Measurements from ENCODE around the gene BPTF.

Gene BPTF

GRCh38 chr17:67982686-67983382 lies 157.5 kb downstream of the BPTF start:
- DNase-seq (no peak), ATAC-seq (ENCODE audit: insufficient read depth, low read depth) (no peak)
- no peak overlapping the region for H3K9ac ChIP-seq (ENCODE audit: low read depth, low read length)
- no peak overlapping the region for H2AFZ ChIP-seq (ENCODE audit: low read depth, low read length)
- no peaks in the 10 kb centered on the region for H3K4me1 ChIP-seq (ENCODE audit: insufficient read depth, low read length)
- H4K20me1 ChIP-seq (ENCODE audit: insufficient read depth, low read length), result no peaks in the 10 kb centered on the region
- no peak overlapping the region for H3K4me3 ChIP-seq (ENCODE audit: low read depth in 1 of 2, low read length in 2 of 2)
- H3K79me2 ChIP-seq (ENCODE audit: insufficient read depth, low read length), result no peaks in the 10 kb centered on the region
- no peak overlapping the region for H3K4me2 ChIP-seq (ENCODE audit: insufficient read depth, low read length)
- TF ChIP-seq EZH2 (IDR thresholded peaks at IDR 0.05; ENCODE audit: borderline replicate concordance, low read depth, low read length, severe bottlenecking) (no peak), CTCF (IDR thresholded peaks at IDR 0.05; ENCODE audit: borderline replicate concordance, extremely low read depth, low read length, poor library complexity, severe bottlenecking) (no peak)
- H3K27me3 ChIP-seq (ENCODE audit: insufficient read depth, low read length, poor library complexity), result no peaks in the 10 kb centered on the region
- H3K36me3 ChIP-seq (ENCODE audit: insufficient read depth, low read length), result peaks cover 18% of the 10 kb centered on the region
- H3K9me3 ChIP-seq (ENCODE audit: insufficient read depth, low read length, severe bottlenecking), result no peaks in the 10 kb centered on the region
- no peak overlapping the region for H3K27ac ChIP-seq (ENCODE audit: low read length)

- H3K36me3 ChIP-seq (ENCODE audit: insufficient read depth, low read length), result peaks cover 18% of the 10 kb centered on the region
- H3K9ac ChIP-seq (ENCODE audit: low read depth, low read length), result no peak overlapping the region
- H2AFZ ChIP-seq (ENCODE audit: low read depth, low read length), result no peak overlapping the region
- no peak overlapping the region for H3K4me2 ChIP-seq (ENCODE audit: insufficient read depth, low read length)
- H3K4me3 ChIP-seq (ENCODE audit: low read depth in 1 of 2, low read length in 2 of 2), result no peak overlapping the region
- no peaks in the 10 kb centered on the region for H3K27me3 ChIP-seq (ENCODE audit: insufficient read depth, low read length, poor library complexity)
- no peaks in the 10 kb centered on the region for H3K9me3 ChIP-seq (ENCODE audit: insufficient read depth, low read length, severe bottlenecking)
- TF ChIP-seq CTCF (IDR thresholded peaks at IDR 0.05; ENCODE audit: borderline replicate concordance, extremely low read depth, low read length, poor library complexity, severe bottlenecking) (no peak), EZH2 (IDR thresholded peaks at IDR 0.05; ENCODE audit: borderline replicate concordance, low read depth, low read length, severe bottlenecking) (no peak)
- H3K79me2 ChIP-seq (ENCODE audit: insufficient read depth, low read length), result no peaks in the 10 kb centered on the region
- H4K20me1 ChIP-seq (ENCODE audit: insufficient read depth, low read length), result no peaks in the 10 kb centered on the region
- DNase-seq (no peak), ATAC-seq (ENCODE audit: insufficient read depth, low read depth) (no peak)
- no peak overlapping the region for H3K27ac ChIP-seq (ENCODE audit: low read length)
- H3K4me1 ChIP-seq (ENCODE audit: insufficient read depth, low read length), result no peaks in the 10 kb centered on the region
These were observed 158.0 kb downstream of the BPTF start for GRCh38 chr17:67983383-67983688.

- Histone ChIP-seq H3K79me2 (ENCODE audit: insufficient read depth, low read length) (no peaks in the 10 kb centered on the region), H3K27ac (ENCODE audit: low read length) (no peak overlapping the region), H3K27me3 (ENCODE audit: insufficient read depth, low read length, poor library complexity) (peaks cover 20% of the 10 kb centered on the region), H4K20me1 (ENCODE audit: insufficient read depth, low read length) (no peaks in the 10 kb centered on the region), H2AFZ (ENCODE audit: low read depth, low read length) (no peak overlapping the region), H3K36me3 (ENCODE audit: insufficient read depth, low read length) (no peaks in the 10 kb centered on the region), H3K4me3 (ENCODE audit: low read depth in 1 of 2, low read length in 2 of 2) (no peak overlapping the region), H3K9me3 (ENCODE audit: insufficient read depth, low read length, severe bottlenecking) (no peaks in the 10 kb centered on the region), H3K4me1 (ENCODE audit: insufficient read depth, low read length) (peaks cover 29% of the 10 kb centered on the region), H3K9ac (ENCODE audit: low read depth, low read length) (no peak overlapping the region), H3K4me2 (ENCODE audit: insufficient read depth, low read length) (no peak overlapping the region)
- DNase-seq (no peak), ATAC-seq (ENCODE audit: insufficient read depth, low read depth) (no peak)
- TF ChIP-seq EZH2 (IDR thresholded peaks at IDR 0.05; ENCODE audit: borderline replicate concordance, low read depth, low read length, severe bottlenecking) (no peak), CTCF (IDR thresholded peaks at IDR 0.05; ENCODE audit: borderline replicate concordance, extremely low read depth, low read length, poor library complexity, severe bottlenecking) (no peak)
These were observed 165.6 kb downstream of the BPTF start for GRCh38 chr17:67990909-67991308.
